Suppressor macrophage treated with lipopolysaccharide for 4 hours (primary cell): Measurements from ENCODE around the gene FGF5.
A peak's percentile ranks its signal among the peaks of the same experiment; 100 is the strongest.
"Not testable (repeated sequence)": the region's sequence is repeated elsewhere in the genome, so short reads cannot be mapped to it uniquely, and the experiment has no call there.

Source experiments
- DNase-seq: peaks from one replicate; pipeline ENCODE4 v3.0.0-alpha.2; 2020

The FGF5 gene

GRCh38 chr4:80302616-80303223 lies 36.3 kb downstream of the FGF5 start:
- no peak for DNase-seq

- DNase-seq, result no peak
Observed at GRCh38 chr4:80305466-80305865, 39.0 kb downstream of the FGF5 start.

DNA sequence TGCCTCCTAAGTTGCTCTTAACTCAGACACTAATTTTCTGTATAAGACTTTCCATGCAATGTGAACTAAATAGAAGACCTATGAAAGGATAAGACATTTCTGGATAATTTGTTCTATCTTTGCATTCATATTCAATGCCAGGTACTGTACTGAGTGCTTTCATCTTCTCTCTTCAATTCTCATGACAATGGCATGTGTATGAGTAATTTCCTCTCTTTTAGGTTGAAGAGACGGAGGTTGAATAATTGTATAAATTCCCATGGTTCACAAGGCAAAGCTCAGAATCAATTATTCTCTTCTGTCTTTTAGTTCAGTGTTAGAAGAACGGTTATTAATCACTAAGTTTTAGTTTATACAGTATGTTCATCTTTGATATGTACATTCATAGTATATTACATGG lies 39.8 kb downstream of the FGF5 start:
- no peak for DNase-seq

DNA sequence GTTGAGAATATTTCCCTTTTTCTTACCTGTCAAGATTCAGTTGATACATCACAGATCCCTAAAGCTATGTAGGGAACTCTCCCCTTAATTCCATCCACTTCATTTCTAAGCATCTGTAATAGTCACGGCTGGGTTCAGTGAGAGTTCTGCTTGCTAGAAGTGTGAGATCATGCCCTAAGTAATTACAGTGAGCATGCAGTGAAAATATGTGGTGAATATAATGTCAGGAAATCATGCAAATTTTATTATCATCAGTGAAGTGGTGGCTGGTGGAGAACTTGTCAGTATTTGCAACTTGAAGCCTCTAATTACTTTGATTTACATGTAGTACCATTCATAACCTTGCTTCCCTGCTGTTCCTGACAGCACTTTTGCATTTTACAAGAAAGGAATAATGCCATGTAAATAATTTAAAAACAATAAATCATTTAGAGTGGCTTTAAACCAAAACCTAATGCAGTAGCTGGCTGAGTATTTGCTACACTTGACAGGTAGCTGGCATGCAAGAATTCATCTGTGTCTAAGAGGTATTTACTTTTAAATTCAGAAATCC lies 40.8 kb downstream of the FGF5 start:
- DNase-seq, result no peak

DNA sequence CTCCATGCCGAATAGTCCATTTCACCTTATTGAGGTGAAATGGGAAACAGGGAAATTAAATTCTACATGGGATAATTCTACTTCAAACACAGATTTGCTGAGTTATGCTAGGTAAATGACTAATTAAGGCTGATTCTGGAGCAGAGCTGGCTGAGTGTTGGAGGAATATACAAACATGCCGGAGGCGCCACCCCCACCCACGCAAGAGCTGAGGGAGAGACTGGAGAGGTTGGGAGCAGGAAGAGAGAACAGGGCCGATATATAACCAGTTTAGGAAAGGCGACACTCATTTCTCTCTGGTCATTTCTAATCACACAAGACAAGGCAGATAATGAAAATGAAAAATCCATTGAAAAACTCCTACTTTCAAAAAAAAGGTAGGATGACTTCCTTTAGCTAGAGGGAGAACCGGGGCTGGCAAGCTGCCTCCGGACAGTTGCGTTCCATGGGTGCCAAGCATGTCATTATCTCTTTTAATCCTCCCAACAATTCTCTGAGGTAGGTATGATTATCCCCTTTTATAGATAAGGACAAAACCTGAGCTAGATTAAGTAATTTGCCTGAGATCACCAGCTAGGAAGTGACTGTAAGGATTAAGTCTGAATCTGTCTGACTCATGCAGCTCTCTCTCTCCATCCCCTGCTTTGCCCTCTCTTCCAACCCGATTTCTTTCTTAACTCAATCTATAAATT lies 41.5 kb downstream of the FGF5 start:
- no peak for DNase-seq

GRCh38 chr4:80308466-80308822 lies 42.0 kb downstream of the FGF5 start:
- DNase-seq, result no peak

DNA sequence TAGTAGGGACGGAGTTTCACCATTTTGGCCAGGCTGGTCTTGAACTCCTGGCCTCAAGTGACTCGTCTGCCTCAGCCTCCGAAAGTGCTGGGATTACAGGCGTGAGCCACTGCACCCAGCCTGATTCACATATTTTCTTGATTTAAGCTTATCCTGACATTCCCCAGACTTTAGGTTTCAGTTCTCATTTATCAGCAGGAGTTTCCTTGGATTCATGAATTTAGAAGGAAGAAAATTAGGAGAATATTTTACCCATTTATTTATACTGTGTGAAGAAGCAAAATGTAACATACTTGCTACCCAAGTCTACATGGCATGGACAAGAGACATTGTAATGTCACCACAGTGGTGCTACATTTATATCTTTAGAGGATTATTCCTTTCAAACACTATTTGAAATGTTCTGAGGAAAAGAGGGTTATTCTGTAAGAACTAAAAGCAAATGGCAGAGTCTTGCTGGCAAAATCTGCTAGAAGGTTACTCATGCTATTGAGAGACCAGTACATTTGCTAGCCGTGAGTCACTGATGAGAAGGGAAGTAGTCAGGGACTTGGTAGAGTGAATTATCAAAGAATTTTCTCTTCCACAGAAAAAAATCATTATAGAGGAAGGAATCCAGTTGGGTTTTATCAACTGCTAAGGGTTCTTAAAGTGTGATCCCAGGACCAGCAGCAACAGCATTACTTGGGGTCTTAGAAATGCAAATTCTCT lies 43.0 kb downstream of the FGF5 start:
- peak; percentile 9 for DNase-seq

DNA sequence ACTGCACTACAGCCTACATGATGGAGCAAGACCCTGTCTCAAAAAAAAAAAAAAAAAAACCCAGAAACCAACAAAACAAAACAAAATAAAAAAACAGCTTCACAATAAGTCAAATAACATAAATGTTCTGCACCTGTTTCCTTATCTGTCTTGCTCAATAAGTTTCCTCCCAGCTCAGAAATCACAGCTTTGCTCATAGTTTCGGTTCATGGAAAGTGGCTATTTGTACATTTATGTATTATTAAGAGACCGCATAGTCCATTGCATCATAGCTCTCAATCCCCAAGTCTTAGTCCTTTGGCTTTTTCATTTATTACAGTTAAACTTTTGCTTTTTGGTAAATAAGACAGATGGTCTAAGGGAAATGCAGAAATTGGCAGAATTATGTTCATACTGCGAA lies 44.7 kb downstream of the FGF5 start:
- DNase-seq, result peak; percentile 37

DNA sequence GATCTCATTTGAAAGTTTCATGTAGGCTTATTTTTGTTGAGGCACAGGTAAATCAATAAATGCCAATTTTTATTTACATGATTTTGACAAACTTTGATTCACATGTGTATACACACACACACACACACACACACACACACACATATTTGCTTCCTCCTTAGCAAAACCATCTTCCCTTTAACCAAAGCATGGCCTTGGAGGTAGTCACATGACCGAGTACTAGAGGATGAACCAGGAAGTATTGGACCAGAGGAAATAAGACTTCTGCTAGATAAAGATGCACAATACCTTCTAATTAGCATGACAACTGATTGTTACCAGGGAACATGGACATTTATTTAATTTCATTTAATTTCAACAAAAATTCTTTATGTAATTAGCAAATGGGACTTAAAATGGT lies 45.7 kb downstream of the FGF5 start:
- no peak for DNase-seq

- no peak for DNase-seq
Observed at GRCh38 chr4:80313627-80314026, 47.2 kb downstream of the FGF5 start.

- not testable (repeated sequence) for DNase-seq
Observed at GRCh38 chr4:80315848-80316247, 49.4 kb downstream of the FGF5 start.

DNA sequence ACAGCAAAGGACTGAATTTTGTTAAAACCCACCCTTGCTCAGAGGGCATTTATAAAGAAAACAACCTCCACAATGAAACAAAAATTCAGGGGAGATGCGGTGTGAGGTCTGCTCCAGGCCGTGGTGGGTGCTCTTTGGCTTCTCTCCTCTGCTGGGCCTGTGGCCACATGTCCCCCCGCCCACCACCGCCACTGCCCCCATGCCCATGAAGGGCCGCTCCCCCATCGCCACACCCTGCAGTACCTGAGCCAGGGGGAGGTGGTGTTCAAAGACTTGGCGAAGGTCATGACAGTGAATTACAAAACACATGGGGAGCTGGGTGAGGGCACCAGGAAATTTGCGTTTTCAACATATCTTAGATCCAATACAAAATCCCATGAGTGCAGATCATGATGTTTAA lies 54.9 kb downstream of the FGF5 start:
- no peak for DNase-seq

DNA sequence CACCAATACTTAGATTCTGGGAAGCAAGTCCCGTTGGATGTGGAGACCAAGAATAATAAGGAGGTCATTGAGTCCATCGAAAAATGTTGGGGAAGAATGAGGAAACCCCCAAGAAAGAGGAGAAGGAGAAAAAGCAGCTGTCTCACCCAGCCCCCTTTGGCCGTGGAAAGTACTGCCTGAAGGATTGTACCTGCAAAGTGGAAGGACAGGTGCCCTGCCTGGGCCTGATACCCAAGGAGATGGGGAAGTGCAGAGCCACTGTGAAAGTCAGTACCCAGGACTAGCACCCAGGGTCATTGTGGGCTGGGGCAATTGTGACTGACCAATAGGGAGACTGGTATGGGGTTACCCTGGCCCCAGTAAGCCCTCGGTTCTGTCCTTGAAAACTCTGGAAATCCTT lies 55.3 kb downstream of the FGF5 start:
- DNase-seq, result no peak

- no peak for DNase-seq
Observed at GRCh38 chr4:80322716-80323115, 56.3 kb downstream of the FGF5 start.

GRCh38 chr4:80324171-80324570 lies 57.7 kb downstream of the FGF5 start:
- DNase-seq, result no peak

DNA sequence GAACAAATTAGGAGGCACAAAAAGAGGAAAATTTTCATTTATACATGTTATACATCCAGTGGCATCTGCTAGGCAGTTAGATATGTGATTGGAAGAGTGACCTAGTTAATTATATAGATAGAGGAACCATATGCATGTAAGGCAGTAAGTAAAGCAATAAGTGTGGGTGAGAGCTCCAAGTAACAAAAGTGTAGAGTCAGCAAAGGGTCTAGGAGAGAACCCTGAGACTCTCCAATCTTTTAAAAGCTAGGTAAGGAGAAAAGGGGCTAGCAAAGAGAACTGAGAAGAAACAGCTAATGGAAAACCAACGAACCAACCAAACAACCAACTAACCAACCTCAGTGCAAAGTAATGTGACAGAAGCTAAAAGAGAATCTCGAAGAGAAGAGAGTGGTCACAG lies 65.2 kb downstream of the FGF5 start:
- DNase-seq, result no peak

DNA sequence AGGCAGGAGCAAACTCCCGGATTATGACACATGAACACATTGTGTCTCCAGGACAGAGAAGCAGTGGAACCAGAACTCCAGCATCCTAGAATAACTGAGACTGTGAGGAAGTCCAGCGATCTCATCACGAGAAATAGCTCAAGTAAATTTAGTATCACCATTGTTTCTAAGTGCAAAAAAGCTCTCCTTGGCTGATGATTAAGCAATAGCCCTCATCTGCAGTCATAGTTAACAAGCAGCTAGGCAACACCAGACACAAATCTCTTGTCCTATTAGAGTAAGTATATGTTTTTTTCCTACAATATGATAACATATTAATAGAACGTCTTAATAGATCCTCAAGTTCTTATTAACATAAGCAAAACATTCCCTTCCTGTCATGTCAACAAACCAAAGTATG lies 66.7 kb downstream of the FGF5 start:
- no peak for DNase-seq

GRCh38 chr4:80334568-80334967 lies 68.1 kb downstream of the FGF5 start:
- no peak for DNase-seq

DNA sequence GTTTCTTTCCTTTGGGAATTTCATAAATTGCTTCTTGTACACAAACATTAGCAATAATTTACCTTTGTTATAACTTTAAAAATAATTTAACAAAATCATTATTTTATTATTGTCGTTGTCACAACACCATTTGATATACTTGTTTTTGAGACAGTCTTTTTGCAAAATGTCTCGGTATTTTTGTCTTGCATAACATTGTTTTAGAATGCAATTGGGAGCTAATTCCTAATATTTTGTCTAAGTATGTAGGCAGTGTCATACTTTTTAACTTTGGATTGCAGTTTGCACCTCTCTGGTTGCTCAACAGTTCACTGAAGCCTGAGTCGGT lies 68.7 kb downstream of the FGF5 start:
- DNase-seq, result no peak

GRCh38 chr4:80335554-80336358 lies 69.3 kb downstream of the FGF5 start, which contains the start of gene CFAP299:
CFAP299 (plus strand) TSS chr4:80335730.
- DNase-seq, result peak; percentile 90

DNA sequence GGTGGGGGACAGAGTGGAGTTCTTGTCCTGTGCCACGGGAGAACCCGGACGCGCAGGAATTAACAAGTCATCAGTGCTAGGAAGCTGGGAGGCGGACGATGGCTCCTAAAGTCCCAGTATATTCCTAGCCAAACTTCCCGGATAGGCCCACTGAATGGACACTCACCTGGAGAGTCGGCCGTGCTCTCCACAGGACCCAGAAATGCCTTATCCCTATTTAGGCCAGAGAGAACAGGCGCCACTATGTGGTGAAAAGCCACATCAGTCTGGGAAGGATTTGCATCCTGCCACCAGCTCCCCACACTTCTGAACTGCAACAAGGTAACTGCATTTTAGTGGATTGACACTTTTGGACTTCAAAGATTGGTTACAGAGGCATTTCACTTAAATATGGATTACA lies 70.1 kb downstream of the FGF5 start:
- DNase-seq, result no peak

DNA sequence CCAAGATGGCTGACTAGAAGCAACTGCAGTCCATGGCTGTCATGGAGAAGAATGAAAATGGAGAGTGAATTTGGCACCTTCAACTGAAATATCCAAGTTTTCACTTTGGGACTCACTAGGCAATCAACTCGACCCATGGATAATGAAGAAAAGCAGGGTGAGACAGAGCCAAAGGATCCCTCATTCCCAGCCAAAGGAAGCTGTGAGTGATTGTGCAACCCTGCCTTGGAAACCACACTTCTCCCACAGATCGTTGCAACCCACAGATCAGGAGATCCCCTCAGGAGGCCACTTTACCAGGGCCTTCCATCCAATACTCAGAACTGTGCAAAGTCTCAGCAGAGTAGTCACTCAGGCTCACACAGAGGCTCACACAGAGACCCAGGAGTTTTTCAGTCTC lies 73.6 kb downstream of the FGF5 start:
- DNase-seq, result no peak
